GM19452 (cell line): Measurements from ENCODE around the gene CACNA1H.
"Not testable (repeated sequence)": the region's sequence is repeated elsewhere in the genome, so short reads cannot be mapped to it uniquely, and the experiment has no call there.

Experiments used
- ATAC-seq: cut with Tn5 transposase; IDR thresholded peaks from one replicate; pipeline ENCODE4 v1.9.1; 2021; ENCODE audit not compliant: unreplicated experiment

The CACNA1H gene

GRCh38 chr16:1262210-1262845 lies 109.4 kb downstream of the CACNA1H start:
- no peak for ATAC-seq

- no peak for ATAC-seq
These were observed 109.9 kb downstream of the CACNA1H start for GRCh38 chr16:1262846-1263221.

GRCh38 chr16:1263591-1264344 lies 110.9 kb downstream of the CACNA1H start:
- ATAC-seq = no peak

GRCh38 chr16:1264345-1265089 lies 111.6 kb downstream of the CACNA1H start:
- ATAC-seq = no peak

- ATAC-seq = no peak
These were observed 112.3 kb downstream of the CACNA1H start for GRCh38 chr16:1265090-1265630.

GRCh38 chr16:1265826-1266225 lies 112.9 kb downstream of the CACNA1H start:
- no peak for ATAC-seq

GRCh38 chr16:1269418-1269817 lies 116.5 kb downstream of the CACNA1H start:
- ATAC-seq = not testable (repeated sequence)

- no peak for ATAC-seq
These were observed 118.4 kb downstream of the CACNA1H start for GRCh38 chr16:1271380-1271723.
